Measurements from ENCODE around the gene CCDC24. TPM values are rescaled to one million over a fixed set of nuclear protein-coding genes. Genes with fewer than 3 reads are reported as not detected.
A peak's percentile ranks its signal among the peaks of the same experiment; 100 is the strongest.

Gene CCDC24
- total and polyA plus RNA-seq, 2 of the 13 experiments (the other 11 are each of a cell fraction or from before 2014, with no cell fraction given) = 1.4 to 2.9 TPM

DNA sequence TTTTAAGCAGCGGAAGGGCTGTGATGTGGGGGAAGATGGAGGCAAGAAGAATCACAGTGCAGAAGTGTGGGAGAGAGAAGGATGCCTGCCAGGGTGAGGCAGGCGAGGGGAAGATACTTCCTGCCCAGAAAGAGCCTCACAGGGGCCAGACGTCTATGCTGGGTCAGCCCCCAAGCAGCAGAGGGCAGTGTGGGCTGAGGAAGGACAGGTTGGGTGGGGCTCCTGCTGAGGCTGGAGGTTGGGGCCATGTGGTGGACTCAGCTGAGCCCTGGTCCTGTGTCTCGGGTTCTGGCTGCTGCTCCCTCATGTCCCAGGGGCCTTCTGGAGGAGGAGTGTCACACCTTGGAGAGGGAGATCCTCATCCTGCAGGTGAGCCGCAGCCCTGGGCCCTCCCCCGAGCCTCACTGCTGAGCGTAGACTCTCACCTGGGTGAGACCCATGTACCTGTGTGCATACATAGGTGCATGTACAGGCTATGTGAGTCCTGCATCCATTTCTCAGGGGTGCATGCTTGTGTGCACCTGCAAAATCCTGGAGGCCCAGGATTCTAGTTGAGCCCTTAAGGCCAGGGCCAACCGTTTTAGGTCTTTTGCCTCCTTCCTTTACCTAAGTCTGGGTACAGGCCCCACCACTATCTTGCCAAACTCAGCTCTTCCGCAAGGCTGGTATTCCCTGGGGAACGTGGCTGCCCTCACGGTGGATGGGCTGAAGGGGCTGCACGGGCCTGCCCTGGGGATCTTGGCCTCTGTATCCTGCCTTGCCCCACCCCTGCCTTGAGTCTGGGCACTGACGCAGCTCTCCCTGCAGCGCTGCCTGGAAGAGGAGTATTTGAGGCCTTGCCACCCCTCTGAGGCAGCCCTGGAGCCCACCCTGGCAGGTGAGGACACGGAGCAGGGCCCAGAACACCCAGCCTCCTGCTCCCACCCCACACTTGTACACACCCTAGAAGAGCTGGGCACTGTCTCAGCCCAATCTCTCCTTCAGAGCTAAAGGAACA is 3.7 kb downstream of the CCDC24 start (continued):
- TF ChIP-seq, protein P1, sequence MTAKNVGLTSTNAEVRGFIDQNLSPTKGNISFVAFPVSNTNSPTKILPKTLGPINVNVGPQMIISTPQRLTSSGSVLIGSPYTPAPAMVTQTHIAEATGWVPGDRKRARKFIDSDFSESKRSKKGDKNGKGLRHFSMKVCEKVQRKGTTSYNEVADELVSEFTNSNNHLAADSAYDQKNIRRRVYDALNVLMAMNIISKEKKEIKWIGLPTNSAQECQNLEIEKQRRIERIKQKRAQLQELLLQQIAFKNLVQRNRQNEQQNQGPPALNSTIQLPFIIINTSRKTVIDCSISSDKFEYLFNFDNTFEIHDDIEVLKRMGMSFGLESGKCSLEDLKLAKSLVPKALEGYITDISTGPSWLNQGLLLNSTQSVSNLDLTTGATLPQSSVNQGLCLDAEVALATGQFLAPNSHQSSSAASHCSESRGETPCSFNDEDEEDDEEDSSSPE (CRISPR knock-in tag; IDR thresholded peaks at IDR 0.05) = no peak
- TF ChIP-seq TOE1 (CRISPR knock-in tag; IDR thresholded peaks at IDR 0.05) (no peak), GATA4 (IDR thresholded peaks at IDR 0.05; ENCODE audit: borderline replicate concordance, low read depth) (no peak), ZNF543 (CRISPR knock-in tag; IDR thresholded peaks at IDR 0.05) (no peak), ZNF550 (CRISPR knock-in tag; IDR thresholded peaks at IDR 0.05; ENCODE audit: borderline replicate concordance) (no peak), KLF12 (CRISPR knock-in tag; IDR thresholded peaks at IDR 0.05; ENCODE audit: borderline replicate concordance) (0 out of 2 replicates have a peak, but pooled peaks have one; percentile 42), ARNT2 (CRISPR knock-in tag; IDR thresholded peaks at IDR 0.05; ENCODE audit: low read depth) (no peak), BORCS8-MEF2B (CRISPR knock-in tag; IDR thresholded peaks at IDR 0.05) (no peak)
- TF ChIP-seq, protein P2, sequence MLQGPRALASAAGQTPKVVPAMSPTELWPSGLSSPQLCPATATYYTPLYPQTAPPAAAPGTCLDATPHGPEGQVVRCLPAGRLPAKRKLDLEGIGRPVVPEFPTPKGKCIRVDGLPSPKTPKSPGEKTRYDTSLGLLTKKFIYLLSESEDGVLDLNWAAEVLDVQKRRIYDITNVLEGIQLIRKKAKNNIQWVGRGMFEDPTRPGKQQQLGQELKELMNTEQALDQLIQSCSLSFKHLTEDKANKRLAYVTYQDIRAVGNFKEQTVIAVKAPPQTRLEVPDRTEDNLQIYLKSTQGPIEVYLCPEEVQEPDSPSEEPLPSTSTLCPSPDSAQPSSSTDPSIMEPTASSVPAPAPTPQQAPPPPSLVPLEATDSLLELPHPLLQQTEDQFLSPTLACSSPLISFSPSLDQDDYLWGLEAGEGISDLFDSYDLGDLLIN (CRISPR knock-in tag; IDR thresholded peaks at IDR 0.05; ENCODE audit: borderline replicate concordance) = no peak
- TF ChIP-seq, protein P3, sequence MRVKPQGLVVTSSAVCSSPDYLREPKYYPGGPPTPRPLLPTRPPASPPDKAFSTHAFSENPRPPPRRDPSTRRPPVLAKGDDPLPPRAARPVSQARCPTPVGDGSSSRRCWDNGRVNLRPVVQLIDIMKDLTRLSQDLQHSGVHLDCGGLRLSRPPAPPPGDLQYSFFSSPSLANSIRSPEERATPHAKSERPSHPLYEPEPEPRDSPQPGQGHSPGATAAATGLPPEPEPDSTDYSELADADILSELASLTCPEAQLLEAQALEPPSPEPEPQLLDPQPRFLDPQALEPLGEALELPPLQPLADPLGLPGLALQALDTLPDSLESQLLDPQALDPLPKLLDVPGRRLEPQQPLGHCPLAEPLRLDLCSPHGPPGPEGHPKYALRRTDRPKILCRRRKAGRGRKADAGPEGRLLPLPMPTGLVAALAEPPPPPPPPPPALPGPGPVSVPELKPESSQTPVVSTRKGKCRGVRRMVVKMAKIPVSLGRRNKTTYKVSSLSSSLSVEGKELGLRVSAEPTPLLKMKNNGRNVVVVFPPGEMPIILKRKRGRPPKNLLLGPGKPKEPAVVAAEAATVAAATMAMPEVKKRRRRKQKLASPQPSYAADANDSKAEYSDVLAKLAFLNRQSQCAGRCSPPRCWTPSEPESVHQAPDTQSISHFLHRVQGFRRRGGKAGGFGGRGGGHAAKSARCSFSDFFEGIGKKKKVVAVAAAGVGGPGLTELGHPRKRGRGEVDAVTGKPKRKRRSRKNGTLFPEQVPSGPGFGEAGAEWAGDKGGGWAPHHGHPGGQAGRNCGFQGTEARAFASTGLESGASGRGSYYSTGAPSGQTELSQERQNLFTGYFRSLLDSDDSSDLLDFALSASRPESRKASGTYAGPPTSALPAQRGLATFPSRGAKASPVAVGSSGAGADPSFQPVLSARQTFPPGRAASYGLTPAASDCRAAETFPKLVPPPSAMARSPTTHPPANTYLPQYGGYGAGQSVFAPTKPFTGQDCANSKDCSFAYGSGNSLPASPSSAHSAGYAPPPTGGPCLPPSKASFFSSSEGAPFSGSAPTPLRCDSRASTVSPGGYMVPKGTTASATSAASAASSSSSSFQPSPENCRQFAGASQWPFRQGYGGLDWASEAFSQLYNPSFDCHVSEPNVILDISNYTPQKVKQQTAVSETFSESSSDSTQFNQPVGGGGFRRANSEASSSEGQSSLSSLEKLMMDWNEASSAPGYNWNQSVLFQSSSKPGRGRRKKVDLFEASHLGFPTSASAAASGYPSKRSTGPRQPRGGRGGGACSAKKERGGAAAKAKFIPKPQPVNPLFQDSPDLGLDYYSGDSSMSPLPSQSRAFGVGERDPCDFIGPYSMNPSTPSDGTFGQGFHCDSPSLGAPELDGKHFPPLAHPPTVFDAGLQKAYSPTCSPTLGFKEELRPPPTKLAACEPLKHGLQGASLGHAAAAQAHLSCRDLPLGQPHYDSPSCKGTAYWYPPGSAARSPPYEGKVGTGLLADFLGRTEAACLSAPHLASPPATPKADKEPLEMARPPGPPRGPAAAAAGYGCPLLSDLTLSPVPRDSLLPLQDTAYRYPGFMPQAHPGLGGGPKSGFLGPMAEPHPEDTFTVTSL (CRISPR knock-in tag; IDR thresholded peaks at IDR 0.05; ENCODE audit: borderline replicate concordance) = no peak
- TF ChIP-seq, protein P4, sequence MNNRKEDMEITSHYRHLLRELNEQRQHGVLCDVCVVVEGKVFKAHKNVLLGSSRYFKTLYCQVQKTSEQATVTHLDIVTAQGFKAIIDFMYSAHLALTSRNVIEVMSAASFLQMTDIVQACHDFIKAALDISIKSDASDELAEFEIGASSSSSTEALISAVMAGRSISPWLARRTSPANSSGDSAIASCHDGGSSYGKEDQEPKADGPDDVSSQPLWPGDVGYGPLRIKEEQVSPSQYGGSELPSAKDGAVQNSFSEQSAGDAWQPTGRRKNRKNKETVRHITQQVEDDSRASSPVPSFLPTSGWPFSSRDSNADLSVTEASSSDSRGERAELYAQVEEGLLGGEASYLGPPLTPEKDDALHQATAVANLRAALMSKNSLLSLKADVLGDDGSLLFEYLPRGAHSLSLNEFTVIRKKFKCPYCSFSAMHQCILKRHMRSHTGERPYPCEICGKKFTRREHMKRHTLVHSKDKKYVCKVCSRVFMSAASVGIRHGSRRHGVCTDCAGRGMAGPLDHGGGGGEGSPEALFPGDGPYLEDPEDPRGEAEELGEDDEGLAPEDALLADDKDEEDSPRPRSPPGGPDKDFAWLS (CRISPR knock-in tag; IDR thresholded peaks at IDR 0.05; ENCODE audit: borderline replicate concordance) = no peak
- TF ChIP-seq, protein P5, sequence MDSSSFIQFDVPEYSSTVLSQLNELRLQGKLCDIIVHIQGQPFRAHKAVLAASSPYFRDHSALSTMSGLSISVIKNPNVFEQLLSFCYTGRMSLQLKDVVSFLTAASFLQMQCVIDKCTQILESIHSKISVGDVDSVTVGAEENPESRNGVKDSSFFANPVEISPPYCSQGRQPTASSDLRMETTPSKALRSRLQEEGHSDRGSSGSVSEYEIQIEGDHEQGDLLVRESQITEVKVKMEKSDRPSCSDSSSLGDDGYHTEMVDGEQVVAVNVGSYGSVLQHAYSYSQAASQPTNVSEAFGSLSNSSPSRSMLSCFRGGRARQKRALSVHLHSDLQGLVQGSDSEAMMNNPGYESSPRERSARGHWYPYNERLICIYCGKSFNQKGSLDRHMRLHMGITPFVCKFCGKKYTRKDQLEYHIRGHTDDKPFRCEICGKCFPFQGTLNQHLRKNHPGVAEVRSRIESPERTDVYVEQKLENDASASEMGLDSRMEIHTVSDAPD (CRISPR knock-in tag; IDR thresholded peaks at IDR 0.05) = no peak
- TF ChIP-seq, protein P6, sequence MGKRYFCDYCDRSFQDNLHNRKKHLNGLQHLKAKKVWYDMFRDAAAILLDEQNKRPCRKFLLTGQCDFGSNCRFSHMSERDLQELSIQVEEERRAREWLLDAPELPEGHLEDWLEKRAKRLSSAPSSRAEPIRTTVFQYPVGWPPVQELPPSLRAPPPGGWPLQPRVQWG (CRISPR knock-in tag; IDR thresholded peaks at IDR 0.05; ENCODE audit: borderline replicate concordance, low read depth) = no peak

Data from HepG2 (cell line).